Activated CD4-positive, CD25-positive, alpha-beta regulatory T cell treated with anti-CD3 and anti-CD28 coated beads, Interleukin-2, amount 50 U/mL, for 72 hours (primary cell): ENCODE data around the gene ZPLD1.

ENCODE experiments used
- DNase-seq: peaks from one replicate; pipeline ENCODE4 v3.0.0; 2021

Gene ZPLD1

DNA sequence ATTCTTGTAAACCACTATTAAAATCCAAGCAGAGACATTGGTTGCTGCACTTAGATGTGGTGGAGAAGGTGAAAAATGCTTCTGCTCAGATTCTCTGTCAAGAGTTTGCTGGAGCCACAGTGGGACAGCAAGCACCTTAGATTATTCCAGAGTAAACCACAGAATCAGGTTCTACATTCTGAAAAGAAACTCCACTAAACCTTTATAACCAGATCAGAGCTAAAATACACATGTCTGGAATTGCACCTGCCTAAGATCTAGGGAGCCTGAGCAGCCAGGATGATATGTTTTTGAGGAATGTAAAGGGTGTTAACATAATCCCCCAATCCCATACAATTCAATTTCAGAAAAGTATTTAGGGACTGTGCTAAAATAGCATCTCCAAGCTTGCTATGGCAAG, at the start of gene ZPLD1:
Gene ZPLD1 (plus strand): TSS at position 301 of the 400 bp plus-strand sequence. CDS start 3,473 bp downstream, outside the sequence.
- no peak for DNase-seq

DNA sequence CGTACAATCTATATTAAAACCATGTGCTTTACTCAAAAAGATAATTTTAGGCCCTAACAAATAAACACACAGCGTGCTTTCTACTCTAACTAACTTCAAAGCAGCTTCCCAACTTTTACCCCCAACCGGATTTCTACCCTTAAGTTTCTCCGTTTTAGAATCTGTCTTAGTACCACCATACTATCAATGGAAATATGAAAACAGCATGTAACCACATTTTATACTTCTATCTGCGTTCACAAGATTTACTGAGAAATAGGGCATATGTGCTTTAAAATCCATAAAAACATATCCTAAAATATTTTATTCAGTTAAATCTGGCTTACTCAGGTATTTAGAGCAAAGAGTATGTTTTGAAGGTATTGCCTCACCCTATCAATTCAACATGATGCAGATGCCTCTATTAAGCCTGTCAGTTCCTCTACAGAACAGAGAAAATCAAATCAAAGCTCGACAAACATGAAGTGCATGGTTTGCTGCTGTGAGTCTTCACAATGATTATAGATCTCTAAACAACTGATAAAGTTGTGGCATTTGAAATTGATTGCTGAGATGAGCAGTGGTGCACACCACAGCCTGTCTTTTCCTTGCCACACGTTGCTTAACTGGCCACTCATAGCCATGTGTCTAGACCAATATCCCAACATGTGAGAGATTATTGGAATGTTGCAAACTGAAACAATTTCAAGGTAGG, 44.5 kb upstream of the ZPLD1 start:
- no peak for DNase-seq

DNA sequence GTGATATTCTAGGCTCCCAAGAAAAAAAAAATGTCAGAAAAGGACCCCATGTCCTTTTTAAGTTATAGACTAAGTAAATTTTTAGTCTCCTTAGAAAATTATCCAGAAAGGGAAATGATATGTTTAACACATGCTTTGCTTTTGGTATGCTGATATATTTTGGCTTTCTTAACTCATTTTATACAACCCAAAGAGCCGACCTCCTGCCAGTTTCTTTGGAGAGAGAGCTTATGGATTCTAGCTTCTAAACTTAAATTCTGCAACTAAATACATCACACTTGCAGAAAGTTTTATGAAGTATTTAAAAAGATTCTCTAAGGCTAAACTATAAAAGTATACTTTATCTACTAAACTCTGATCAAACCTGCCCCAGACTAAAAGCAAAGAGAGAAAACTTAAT, 43.9 kb upstream of the ZPLD1 start:
- no peak for DNase-seq

DNA sequence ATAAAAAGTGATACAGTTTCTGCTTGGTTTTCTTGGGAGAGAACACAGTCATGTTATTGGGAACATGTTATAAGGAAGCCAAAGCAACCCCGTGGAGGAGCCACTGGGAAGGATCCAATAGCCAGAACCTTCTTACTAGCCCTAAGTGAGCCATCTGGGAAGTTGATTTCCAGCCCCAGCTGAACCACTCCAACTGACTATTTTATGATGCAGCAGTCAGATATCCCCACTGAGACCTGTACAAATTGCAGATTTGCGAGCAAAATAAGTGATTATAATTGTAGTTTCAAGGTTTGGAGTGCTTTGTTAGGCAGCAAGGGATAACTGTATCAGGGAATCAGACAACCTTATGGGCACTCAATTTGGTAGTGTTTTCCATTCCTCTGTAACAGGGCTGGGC, 43.3 kb upstream of the ZPLD1 start:
- no peak for DNase-seq

DNA sequence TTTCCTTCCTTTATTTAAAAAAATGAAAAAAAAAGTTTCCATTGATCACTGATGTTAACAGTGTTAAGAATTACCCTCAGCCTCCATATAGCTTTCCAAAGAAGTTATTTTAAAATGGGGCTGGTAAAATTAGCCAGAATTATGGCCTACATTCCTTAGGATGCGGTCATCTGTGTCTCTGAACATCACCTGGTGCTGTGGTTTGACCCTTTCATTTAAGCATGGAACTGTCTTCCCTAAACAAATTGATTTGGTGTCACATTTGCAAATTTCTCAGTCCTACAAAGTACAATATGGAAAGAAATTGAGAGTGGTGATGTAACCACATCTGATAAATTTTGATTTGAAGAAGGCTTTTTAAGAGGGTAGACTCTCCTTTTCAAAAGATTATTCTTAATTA, 40.3 kb upstream of the ZPLD1 start:
- no peak for DNase-seq

DNA sequence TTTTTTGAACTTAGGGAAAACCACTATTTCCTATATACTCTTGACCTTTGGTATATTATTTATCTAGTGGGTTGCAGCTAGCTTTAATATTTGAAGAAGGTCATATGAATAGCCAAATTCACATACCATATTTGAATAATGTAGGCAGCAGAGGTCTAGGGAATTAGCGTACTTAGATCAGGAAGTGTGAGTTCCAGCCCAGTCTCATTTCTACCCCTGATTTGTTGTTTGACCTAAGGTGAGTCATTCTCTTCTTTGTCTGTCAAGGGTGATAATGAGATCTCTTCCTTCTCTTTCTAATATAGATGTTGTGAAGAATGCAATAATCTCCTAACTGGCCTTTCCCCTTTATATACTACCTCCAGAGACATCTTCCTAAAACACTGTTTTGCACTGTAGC, 36.6 kb upstream of the ZPLD1 start:
- no peak for DNase-seq

DNA sequence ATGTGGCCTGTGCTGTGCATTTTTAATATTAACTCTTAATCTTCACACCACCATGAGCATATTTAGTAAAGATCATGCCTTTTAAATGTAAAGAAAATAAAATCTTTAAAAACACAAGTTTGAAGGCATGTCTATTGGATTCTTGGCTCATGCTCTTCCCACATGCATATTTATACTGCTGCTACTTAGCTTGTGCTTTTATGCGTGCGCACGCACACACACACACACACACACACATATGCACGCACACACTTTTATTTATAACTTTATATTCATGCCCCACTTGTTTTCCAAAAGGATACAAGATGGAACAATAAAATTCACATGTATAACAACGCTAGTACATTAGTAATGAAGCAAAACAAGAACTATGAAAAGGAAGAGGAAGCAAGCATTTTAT, 36.1 kb upstream of the ZPLD1 start:
- no peak for DNase-seq

DNA sequence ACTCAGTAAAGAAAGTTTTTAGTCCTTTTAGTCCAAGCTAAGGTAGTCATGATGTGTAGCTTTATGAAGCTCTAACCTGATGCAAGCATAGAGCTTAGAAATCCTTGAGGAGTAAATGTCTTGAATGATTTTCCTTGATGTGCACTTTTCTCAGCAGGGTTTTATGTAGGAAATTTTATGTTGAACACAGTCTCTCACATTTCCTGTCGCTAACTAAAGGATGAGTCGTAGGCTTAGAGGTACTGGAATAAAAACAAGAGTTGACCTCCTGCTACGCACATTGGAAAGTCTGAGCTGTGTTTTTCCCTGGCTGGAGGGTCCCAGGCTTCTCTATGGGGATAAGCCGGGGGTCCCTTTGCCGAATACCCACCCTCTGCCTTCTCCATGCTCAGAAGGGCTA, 34.7 kb upstream of the ZPLD1 start:
- DNase-seq: no peak

DNA sequence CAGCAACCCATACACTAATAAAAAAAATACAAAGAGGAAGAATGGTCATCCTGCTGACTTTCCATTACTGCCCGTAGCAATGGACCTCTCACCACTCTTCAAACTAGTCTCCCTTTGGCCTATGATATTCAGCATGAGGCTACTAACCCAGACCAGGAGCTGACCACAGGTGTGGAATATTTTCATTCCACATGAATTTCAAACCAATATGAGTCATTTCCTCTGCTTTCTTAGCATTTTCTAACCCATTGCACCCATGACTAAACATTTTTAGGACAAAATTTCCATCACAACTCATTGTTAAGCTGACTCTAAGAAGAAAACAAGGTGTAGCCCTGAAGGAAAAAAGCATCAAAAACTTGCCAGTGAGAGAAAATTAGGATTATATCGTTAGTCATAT, 34.0 kb upstream of the ZPLD1 start:
- DNase-seq: no peak

DNA sequence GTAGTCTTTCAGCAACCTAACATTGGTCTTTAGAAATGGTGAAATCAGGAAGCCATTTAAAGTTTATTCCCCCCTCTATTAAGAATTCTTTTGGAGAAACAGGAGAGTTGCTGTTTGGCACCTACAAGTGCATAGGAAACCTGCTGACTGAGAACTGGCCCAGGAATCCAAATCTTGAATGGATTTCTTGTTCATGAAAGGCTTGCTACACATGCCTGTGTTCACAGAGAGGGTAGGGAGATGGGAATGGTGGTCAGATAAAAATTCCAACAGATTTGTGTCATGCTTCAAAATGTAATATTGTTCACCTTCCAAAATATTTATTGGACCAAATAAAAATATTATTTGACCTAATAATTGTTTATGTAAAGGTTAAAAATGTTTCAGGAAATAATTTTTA, 24.2 kb upstream of the ZPLD1 start:
- no peak for DNase-seq

DNA sequence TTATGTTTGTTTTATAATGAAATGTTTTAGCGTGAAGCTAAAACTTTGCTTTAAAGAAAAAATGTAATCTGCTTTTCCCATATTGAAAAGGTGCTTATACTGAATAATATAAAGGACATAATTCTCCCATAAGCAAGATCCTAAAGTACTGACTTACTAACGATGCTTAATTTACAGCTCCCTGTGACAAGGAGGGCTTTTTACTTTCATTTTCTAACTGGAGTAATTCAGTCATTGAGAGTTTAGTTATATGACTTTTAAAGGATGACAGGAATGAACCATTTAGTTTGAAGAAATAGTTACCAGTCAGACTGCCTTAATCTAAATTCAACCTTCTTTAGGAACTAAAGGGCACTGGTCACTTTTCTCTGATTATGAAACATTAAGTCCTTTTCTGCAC, 19.3 kb upstream of the ZPLD1 start:
- DNase-seq: no peak

DNA sequence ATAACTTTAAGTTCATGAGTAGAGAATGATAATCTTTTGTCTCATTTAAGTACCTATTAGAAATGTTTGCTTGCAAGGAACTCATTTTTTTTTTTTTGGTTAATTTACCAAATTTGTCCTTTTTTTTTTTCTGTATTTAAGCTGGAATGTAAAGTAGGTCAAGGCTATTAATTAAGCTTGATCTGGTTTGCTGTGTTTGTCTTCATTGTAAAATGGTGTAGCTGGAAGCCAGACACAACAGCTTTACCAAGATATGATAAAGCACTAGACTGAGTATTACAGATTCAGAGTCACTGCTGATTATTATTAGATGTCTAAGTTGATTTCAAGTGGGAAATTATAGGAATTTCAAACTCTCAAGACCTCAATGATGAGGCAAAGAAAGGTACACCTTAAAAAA, 15.0 kb upstream of the ZPLD1 start:
- DNase-seq: no peak

DNA sequence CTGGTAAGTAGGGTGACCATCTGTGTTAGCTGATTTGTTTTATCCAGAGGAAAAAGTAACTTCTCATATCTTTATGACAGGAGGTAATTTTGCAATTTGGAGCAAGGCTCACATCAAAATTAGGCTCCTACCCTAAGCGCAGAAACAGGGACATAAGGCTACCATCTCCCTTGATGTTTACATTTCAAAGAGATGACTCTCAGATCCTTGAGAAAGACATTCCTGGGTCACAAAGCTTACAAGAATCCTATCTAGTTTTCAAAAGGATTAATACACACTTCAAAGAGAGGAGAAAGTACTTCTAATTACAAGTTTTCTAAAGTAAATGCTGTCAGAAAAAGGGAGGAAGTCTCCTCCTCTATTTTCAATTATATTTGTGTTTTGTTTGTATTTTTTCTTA, 7.0 kb downstream of the ZPLD1 start:
- no peak for DNase-seq

DNA sequence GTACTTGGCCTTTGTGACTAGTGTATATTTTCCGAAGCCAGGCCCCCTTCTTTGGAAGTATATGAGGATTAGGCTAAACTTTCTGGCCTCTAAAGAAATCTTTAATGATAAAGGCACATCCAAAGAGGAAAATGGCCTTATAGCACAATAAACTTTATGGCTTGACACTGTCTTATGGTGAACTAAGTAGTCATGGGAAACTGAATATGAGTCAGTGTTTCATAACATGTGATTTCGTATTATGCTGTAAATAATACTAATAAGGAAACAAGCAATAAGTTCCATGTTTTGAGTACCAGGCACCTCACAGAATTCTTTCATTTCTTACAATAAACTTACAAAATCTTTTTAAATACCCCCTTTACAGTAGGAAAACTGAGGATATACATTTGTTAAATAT, 8.2 kb downstream of the ZPLD1 start:
- no peak for DNase-seq

DNA sequence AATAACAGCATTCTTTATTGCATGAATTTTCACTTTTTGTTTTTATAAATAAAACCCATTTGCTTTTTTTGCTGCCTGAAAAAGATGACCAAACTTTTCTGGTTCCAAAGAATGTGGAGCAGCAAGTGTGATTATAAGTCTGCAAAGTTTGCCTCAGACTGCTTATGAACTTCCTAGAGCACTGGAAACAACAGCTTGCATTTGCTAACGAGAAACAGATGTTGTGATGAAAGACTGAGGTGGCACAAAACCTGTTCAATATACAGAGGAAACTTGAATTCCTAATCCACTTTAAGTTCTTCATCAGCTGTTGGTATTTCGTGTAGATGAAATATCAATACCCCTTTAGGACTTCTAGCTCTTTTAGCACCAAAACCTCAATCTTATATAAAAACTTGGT, 9.3 kb downstream of the ZPLD1 start:
- DNase-seq: no peak

DNA sequence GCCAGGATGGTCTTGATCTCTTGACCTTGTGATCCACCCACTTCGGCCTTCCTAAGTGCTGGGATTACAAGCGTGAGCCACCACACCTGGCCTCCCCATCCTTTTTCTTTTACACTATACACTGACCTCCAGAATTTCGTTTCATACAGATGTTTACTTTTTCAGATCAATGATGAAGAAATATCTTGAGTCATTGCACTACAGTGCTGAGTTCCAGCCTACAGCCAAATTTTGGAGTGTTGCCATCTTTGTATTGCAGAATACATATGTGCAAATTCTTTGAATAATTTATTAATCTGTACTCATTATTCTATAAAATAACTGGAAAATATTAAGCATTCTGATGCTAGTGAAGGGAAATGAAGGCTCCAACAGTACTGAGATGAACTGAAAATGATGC, 12.5 kb downstream of the ZPLD1 start:
- DNase-seq: no peak

DNA sequence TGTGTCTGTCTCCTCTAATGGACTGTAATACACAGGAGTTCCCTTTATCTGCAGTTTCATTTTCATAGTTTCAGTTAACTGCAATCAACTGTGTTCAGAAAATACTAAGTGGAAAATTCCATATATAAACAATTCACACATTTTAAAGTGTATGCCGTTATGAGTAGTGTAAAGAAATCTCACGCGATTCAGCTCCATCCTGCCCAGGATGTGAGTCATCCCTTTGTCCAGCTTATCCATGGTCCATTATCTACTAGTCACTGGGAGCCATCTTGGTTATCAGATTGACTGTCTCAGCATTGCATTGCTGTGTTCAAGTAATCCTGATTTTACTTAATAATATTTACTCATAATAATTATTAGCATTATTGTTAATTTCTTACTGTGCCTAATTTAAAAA, 14.5 kb downstream of the ZPLD1 start:
- DNase-seq: no peak

DNA sequence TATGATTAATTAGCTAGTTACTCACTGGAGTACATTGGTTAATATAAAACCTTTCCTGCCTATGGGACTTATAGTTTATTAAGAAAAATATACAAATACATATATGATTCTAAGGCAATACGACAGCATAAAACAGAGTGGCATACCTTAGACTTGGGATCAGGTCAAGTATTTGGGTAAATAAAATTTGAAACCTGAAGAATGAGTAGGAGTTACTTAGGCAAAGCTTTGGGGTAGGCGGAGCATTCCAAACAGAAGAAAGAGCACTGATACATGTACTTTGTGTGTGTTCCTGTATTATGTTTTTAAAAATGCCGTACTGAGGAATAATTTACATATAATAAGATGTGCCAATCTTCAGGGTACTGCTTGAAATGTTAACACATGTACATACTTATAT, 15.1 kb downstream of the ZPLD1 start:
- DNase-seq: no peak

DNA sequence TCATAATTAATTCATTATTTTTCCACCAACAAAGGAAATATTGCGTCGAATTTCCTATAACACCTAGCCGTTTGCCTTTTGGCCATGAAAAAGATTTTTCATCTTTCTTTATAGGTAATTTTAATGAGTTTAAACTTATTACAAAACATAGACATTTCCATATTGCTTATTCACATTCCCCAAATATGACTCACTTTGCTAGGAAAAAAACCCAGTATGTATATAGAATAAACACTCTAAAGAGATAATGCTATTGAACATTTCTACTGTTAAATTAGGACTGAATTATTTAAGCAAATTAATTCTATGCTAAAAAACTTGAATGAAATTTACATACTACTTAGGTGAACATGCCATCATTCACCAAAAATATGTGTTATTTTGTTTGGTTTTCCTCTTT, 16.2 kb downstream of the ZPLD1 start:
- no peak for DNase-seq

DNA sequence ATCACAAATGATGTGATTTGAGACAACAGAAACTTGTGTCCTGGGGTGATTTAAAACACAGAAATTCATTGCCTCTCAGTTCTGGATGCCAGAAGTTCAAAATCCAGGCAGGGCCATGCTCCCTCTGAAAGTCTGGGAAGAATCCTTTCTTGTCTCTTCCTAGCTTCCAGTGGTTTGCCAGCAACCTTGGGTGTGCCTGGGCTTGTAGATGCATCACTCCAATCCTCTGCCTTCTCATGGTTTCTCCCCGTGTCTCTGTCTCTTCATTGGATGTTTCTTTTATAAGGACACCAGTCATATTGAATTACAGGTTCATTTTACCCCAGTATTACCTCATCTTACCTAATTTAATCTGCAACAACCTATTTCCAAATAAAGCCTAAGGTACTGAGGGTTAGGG, 16.7 kb downstream of the ZPLD1 start:
- no peak for DNase-seq

DNA sequence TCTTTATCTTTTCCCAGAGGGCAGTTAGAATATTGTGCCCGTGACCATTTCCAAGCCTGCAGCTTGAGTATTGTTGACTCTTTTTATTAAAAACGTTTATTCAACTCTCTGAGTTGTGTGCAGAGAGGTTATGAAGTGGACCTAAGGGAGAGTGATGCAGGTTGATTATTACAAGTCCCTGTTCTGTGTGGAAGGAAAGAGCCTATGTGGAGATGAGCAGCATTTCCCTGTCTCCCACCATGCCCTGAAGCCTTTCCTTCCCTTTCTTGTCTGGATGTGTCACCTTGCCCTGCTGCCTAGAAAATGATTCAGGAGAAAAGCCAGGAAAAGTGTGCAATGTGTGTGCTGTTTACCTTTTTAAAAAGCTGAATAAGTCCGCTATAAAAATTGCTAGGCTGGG, 19.4 kb downstream of the ZPLD1 start:
- no peak for DNase-seq

DNA sequence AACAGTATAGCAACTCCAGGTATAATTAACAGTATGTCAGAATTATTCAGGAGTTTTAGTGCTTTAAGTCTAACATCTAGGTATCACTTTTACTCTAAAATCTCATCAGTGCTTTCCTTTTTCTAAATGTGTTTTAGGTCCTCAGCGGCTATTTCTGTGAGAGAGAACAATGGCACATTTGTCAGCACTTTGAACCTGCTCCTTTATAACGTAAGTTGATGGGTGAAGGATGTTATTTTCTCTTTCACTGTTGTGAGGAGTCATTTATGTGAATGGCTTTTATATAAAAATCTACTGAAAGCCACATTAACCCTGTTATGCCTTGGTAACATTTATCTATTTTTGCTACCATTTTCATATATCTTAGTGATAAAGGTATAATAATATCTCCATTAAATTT, 22.8 kb downstream of the ZPLD1 start:
- DNase-seq: no peak

DNA sequence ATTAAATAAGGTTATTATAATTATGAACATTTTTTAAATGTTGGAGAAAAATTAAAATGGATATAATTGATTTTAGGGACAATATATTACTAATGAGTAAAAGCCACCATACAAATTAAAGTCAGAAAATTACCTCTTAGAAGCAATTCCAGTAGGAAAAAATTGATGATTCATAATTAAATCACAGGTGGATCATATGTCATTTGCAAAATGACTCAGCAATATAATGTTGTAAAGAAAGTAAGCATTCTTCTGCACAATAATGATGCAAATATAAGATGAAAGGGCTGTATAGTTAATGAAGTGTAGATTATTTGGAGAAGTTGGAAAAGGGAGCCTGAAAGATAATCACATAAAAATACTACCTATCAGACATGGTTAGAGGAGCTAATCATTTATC, 25.8 kb downstream of the ZPLD1 start:
- no peak for DNase-seq

DNA sequence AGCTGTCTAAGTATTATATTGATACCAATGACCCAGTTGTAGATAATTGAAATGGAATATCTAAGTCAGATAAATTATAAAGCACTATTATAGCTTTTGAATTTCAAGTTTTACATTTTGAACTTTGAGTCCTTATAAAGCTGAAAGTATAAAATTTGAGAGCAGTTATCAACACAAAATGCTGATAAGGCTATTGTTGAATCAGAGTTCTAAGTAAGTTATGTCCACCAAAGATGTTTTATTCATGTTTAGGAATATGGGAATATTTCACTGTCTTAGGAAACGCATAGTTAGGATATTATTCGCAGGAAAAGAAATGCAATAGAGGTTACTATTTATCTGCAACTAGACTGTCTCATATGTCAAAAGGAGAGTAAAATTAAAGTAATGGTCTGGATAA, 29.4 kb downstream of the ZPLD1 start:
- no peak for DNase-seq

DNA sequence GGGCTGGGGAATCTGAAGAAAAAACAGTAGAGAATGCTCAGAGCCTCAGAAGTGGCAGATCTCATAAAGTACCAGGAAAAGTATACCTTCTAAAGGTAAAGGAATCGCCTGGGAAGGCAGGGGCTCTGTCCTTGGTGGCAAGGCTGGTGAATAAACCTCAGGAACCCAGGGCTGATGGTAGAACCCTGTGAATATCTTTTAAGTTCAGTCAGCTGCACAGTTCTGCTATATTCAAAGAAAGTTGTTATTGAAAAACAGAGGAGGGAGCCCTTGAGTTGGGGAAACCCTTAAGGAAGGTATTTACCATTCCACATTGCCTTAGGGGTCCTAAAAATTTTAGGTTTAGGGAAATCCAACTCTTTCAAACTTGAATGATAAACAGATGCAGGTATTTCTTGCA, 31.2 kb downstream of the ZPLD1 start:
- DNase-seq: no peak

DNA sequence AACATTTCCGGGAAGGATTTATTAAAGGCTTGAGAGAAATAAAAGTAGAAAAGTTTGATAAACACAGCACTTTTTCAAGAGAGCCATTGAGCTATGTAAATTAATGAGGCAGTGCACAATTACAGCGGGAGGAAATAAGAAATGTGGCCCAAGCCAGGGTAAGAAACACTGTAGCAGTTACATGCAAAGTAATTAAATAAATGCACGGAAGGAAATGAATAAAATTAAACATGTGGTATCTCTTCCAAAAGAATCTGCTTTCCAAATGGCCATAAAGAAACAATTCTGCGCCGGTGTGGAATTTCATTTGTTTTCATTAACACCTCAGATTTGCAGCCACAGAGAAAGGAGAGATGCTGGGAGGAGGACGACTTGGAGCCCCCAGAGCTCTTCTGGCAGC, 35.3 kb downstream of the ZPLD1 start:
- DNase-seq: no peak
